Activated T-helper 1 cell treated with anti-CD3 and anti-CD28 coated beads, Interleukin-12 subunit alpha, Interleukin-12 subunit beta, Interleukin-2, Interleukin-4 antibody, amounts not matched to agents 30 ng/mL and 10 ng/mL and 1 ng/mL, durations not matched to agents 14 hours and 24 hours and 36 hours (primary cell): ENCODE data around the gene CD44. TPM values are rescaled to one million over a fixed set of nuclear protein-coding genes. Genes with fewer than 3 reads are reported as not detected.

Experiments
- DNase-seq: peaks from one replicate; pipeline ENCODE4 v3.0.0; 2021; ENCODE audit warnings: low spot score
- H3K27ac Mint-ChIP-seq: one replicate; pipeline ENCODE4 v1.8.0; 2021; ENCODE audit warnings: mild to moderate bottlenecking, mixed read lengths
- H3K27me3 Mint-ChIP-seq: one replicate; pipeline ENCODE4 v1.8.0; 2022; ENCODE audit warnings: mild to moderate bottlenecking, moderate library complexity, mixed read lengths; ENCODE audit not compliant: insufficient read depth
- H3K36me3 Mint-ChIP-seq: one replicate; pipeline ENCODE4 v1.8.0; 2021; ENCODE audit warnings: low read depth, mixed read lengths
- H3K4me1 Mint-ChIP-seq: one replicate; pipeline ENCODE4 v1.8.0; 2021; ENCODE audit warnings: low read depth, mixed read lengths
- H3K4me3 Mint-ChIP-seq: one replicate; pipeline ENCODE4 v1.8.0; 2021; ENCODE audit warnings: mild to moderate bottlenecking, moderate library complexity, mixed read lengths
- H3K9me3 Mint-ChIP-seq: one replicate; pipeline ENCODE4 v1.8.0; 2021; ENCODE audit warnings: mixed read lengths
- intact Hi-C: fragments of 100-400 bp; cut with micrococcal nuclease; formaldehyde crosslinking; loops from one replicate; pipeline ENCODE4 v1.15.1; 2024
- total RNA-seq: library from RNA; stranded (reverse); gene quantifications from 2 replicates; pipeline ENCODE4 v1.2.3, GENCODE V29; 2022

CD44 gene
- total RNA-seq, 1 donor from 2014 or later = 547 TPM

DNA sequence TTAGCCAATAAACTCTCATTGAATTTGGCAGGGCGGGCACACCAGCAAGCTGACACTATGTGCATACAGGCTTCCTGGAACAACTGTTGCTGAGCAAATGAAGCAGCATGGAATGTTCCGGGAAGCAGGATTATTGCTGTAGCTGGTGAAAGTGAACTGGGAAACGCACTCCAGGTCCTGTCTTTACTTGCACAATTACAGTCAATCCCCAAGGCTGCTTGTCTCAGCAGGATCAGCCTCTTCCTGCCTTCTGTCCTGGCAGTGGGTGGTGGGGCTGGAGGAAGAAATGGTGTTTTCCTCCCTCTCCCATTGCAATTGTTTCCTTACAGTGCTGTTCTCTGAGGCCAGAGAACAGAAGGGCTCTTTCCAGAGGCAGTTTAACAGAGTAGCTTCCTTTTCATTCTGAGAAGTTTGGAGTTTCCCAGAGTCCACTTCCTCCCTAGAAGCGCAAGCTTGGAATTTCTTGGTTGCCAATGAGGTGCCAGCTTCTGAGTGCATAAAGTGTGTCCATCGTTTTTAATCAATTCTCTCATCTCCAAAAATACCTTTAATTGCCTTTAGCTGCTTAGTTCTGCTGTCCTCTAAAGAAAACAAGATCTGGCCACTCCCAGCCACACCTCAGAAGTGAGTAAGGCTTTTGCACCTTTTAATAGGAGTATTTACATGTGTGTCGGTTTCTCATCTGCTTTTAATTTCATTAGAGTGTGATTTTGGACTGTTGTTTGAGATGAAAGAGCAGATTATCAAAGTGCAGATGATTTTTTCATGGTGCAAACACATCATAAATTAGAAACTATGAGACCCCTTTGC, 19.9 kb downstream of the CD44 start:
- H3K4me1 Mint-ChIP-seq = peaks cover 99% of the 10 kb centered on the region
- peak overlapping the region; percentile 21 for H3K4me3 Mint-ChIP-seq
- peaks cover 8% of the 10 kb centered on the region for H3K9me3 Mint-ChIP-seq
- no peak for DNase-seq
- no peaks in the 10 kb centered on the region for H3K27me3 Mint-ChIP-seq
- H3K36me3 Mint-ChIP-seq = peaks cover 83% of the 10 kb centered on the region
- intact Hi-C loops = loop anchor here (1.0 kb wide), 1 partner anchor 8 kb away; no protein-coding TSS in a partner anchor
- H3K27ac Mint-ChIP-seq = peak overlapping the region; percentile 48

DNA sequence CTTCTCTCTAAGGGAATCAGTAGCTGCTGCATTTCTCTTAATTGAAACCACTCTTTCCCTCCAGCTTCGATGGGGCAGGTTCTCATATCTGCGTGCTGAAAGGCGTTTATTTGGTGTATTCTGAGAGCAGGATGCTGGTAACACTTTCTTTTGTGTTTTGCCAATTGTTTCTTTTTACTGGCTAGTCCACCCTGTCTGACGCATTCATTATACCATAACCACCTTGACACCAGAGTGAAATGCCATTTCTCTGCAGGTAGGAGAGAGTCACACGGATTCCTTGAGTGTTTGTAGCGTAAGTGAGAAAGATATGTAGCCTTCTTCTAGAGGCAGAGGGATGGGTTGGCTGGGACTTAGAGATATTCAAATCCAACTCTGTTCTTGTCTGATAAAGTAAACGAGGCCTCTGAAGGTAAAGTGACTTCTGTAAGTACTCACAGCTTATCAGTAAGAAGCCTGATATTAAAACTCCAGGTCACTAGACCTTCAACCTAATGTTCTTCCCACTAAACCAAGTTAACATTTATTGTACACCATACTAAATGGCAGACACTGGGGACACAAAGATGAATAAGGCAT, 21.4 kb downstream of the CD44 start:
- Mint-ChIP-seq H3K4me1 (peaks cover 99% of the 10 kb centered on the region), H3K4me3 (peak overlapping the region; percentile 54), H3K9me3 (no peaks in the 10 kb centered on the region), H3K36me3 (peaks cover 77% of the 10 kb centered on the region), H3K27ac (peak overlapping the region; percentile 83), H3K27me3 (no peaks in the 10 kb centered on the region)
- intact Hi-C loops = no loop called here
- no peak for DNase-seq

DNA sequence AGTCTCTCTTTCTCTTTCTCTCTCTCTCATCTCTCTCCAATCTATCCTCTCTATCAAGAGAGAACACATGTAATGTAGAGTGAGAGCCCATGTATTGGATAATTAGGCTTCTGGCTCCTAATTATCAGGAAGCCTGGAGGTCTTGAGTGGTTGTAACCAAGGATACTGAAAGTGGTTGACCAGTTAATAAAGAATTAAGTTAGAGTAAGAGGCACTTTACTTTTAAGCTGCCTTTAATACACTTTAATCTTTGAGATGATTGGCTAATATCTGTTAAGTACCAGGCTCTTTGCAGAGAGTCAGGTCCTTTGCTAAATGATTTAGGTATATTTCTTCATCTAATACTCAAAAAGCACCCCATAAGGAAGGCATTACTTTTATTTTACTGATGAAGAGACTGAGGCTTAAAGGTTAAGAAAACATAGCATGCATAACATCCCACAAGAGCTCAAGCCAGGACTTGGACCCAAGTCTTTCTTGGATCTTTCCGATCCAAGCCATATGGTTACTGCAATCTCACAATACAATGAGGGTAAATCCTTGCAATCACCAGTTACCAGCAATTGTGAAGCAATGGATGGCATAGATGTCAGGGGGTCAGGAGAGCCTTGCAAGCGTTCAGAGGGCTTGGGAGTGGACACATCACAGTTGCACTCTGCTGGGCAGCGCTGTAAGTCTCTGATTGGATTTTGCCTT, 22.1 kb downstream of the CD44 start:
- no peak for DNase-seq
- H3K4me3 Mint-ChIP-seq = no peak overlapping the region
- peaks cover 71% of the 10 kb centered on the region for H3K36me3 Mint-ChIP-seq
- H3K27me3 Mint-ChIP-seq = no peaks in the 10 kb centered on the region
- peak overlapping the region; percentile 83 for H3K27ac Mint-ChIP-seq
- intact Hi-C loops = no loop called here
- H3K9me3 Mint-ChIP-seq = no peaks in the 10 kb centered on the region
- peaks cover 99% of the 10 kb centered on the region for H3K4me1 Mint-ChIP-seq

DNA sequence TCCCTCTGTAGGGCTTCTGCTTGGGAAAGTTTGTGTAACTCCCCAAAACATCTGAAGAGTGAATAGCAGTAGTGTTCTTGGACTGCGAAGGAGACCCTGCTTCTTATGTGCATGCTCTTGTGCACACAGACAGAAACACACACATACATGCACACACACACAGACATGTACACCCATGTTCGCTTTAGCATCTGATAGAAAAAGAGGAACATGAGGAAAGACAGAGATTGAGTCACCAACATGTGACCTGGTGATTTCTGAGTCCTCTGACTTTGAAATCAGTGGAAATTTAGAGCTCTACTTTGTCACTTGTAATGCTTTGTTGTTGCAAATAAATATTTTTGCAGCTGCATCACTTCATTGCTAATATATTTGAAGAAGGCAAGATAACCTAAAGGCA, 23.8 kb downstream of the CD44 start:
- no peaks in the 10 kb centered on the region for H3K9me3 Mint-ChIP-seq
- no peak for DNase-seq
- H3K36me3 Mint-ChIP-seq = peaks cover 65% of the 10 kb centered on the region
- intact Hi-C loops = loop anchor here (1.0 kb wide), 1 partner anchor 9 kb away; no protein-coding TSS in a partner anchor
- peak overlapping the region; percentile 5 for H3K4me3 Mint-ChIP-seq
- peak overlapping the region; percentile 48 for H3K27ac Mint-ChIP-seq
- no peaks in the 10 kb centered on the region for H3K27me3 Mint-ChIP-seq
- peaks cover 100% of the 10 kb centered on the region for H3K4me1 Mint-ChIP-seq

DNA sequence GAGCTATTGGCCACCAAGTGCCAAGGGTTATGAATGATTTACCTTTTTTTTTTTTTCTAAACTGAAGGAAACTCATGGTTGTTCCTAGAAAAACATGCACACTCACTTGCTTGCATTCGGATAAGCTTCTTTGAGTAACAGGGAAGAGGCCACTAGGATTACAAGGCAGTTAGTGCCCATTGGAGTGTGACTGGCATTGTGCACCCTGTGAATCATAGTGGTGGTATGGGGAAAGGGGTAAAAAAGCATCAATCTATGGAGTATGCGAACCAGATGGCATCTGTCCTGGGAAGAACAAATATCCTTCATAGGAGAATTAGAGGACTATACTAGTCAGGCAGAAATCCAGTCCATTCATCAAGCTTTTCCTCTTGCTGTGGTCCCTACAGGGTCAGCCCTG, 24.2 kb downstream of the CD44 start:
- no peaks in the 10 kb centered on the region for H3K27me3 Mint-ChIP-seq
- H3K9me3 Mint-ChIP-seq = no peaks in the 10 kb centered on the region
- intact Hi-C loops = loop anchor here (1.0 kb wide), 1 partner anchor 10 kb away; no protein-coding TSS in a partner anchor
- H3K4me3 Mint-ChIP-seq = peak overlapping the region; percentile 63
- peaks cover 64% of the 10 kb centered on the region for H3K36me3 Mint-ChIP-seq
- H3K4me1 Mint-ChIP-seq = peaks cover 100% of the 10 kb centered on the region
- no peak for DNase-seq
- no peak overlapping the region for H3K27ac Mint-ChIP-seq

DNA sequence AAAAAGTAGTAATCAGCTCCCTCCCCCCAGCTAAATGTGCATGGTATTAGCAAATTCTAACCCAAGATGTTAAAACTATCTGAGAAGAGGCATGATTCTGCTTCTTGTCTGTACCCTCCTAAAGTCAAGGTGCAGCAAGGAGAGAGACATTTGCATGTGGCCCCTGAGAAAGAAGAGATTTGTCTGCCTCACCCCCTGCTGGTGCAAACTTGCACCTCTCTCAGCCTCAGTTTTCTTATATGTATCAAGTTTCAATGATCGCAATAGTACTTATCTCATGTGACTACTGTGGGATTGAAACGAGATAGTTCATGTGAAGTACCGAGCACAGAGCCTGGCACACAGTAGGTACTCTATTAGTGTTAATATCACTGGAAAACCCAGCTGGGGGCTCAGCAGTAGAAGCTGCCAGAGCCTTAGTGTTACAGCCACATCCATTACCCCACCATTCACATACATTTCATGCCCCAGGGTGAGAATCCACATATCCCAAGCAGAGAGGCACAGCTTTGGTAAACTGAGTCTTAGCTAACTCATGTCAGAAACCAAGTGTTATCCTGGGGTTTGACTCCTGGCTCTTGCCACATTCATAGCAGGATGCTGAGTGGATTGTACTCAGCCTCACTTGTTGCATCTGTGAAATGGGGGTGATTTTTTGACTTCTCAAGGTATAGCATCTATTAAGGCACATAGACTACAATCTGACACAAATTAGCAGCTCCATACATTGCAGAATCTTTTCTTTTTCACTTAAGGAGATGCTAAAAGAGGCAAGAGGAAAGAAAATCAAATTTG, 24.9 kb downstream of the CD44 start:
- peaks cover 68% of the 10 kb centered on the region for H3K36me3 Mint-ChIP-seq
- H3K27me3 Mint-ChIP-seq = no peaks in the 10 kb centered on the region
- peak; percentile 37 for DNase-seq
- H3K27ac Mint-ChIP-seq = peak overlapping the region; percentile 97
- peak overlapping the region; percentile 63 for H3K4me3 Mint-ChIP-seq
- intact Hi-C loops = loop anchor here (1.0 kb wide), 1 partner anchor 11 kb away; no protein-coding TSS in a partner anchor
- H3K9me3 Mint-ChIP-seq = no peaks in the 10 kb centered on the region
- peaks cover 100% of the 10 kb centered on the region for H3K4me1 Mint-ChIP-seq

DNA sequence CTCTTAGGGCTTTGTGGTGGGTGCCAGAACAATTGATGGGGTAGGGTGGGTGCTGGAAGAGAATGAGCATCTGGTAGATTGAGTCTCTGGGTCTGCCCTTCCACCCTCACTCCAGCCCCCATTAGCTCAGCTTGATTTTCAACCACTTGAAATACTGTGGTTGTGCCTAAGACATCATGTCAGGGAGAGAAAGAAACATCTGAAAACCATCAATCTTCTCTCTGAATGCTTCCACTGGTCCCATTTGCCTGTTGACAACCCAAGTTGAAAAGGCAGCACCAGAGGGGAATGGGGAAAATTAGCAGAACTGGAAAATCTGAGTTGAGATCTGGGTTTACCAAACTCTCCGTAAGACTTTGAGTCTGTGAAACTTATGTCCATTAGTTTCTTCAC, 26.1 kb downstream of the CD44 start:
- H3K27me3 Mint-ChIP-seq = no peaks in the 10 kb centered on the region
- H3K9me3 Mint-ChIP-seq = no peaks in the 10 kb centered on the region
- H3K4me1 Mint-ChIP-seq = peaks cover 100% of the 10 kb centered on the region
- peaks cover 69% of the 10 kb centered on the region for H3K36me3 Mint-ChIP-seq
- intact Hi-C loops = loop anchor here (1.0 kb wide), 5 partner anchors 39 to 167 kb away; no protein-coding TSS in a partner anchor
- H3K27ac Mint-ChIP-seq = peak overlapping the region; percentile 97
- H3K4me3 Mint-ChIP-seq = peak overlapping the region; percentile 63
- DNase-seq = no peak

DNA sequence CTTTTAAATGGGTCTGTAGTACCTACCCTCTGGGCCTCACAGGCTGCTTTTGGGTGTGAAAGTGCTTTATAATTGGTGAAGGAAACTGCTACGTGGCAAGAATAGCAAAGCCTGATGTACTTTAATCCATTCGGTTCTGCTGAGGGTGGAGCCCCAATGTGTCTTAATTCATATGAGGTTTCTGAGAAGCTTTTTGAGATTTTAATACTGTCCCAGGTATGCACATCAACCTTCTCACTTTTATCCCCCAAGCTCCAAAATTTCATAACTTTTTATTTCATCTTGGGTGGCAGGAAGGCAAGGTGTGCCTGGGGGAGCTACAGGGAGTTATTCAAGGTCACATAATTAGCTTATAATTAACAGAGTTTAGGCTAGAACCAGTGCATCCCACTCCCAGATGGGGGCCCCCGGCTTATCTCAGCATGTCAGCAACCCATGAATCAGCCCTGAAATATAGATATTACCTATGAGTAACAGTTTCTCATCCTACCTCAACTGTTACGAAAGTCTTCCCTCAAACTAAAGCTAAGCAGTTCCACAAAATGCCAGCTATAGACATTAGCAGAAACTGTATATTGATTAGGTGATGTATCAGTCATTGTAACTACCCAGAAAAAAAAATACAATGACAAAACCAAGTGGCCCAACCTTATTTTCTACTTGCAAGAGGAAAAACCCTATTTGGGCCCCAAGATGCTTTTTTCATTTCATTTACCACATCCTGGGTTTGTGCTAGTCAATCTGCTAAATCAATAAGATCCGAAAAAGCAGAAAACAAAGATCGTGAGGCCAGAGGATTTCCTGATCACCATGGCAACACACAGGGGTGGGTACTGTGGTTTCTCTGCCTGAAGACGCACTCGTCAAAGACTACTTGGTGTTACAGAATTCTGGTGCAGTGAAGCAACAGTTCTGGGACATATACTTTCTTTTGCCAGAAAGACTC, 26.7 kb downstream of the CD44 start:
- Mint-ChIP-seq H3K27me3 (no peaks in the 10 kb centered on the region), H3K27ac (peak overlapping the region; percentile 97), H3K4me1 (peaks cover 100% of the 10 kb centered on the region), H3K9me3 (no peaks in the 10 kb centered on the region), H3K36me3 (peaks cover 66% of the 10 kb centered on the region), H3K4me3 (peak overlapping the region; percentile 63)
- DNase-seq = peak; percentile 92
- intact Hi-C loops = loop anchor here (1.0 kb wide), 12 partner anchors 12 to 515 kb away; partner anchors contain the start of genes APIP and PDHX

DNA sequence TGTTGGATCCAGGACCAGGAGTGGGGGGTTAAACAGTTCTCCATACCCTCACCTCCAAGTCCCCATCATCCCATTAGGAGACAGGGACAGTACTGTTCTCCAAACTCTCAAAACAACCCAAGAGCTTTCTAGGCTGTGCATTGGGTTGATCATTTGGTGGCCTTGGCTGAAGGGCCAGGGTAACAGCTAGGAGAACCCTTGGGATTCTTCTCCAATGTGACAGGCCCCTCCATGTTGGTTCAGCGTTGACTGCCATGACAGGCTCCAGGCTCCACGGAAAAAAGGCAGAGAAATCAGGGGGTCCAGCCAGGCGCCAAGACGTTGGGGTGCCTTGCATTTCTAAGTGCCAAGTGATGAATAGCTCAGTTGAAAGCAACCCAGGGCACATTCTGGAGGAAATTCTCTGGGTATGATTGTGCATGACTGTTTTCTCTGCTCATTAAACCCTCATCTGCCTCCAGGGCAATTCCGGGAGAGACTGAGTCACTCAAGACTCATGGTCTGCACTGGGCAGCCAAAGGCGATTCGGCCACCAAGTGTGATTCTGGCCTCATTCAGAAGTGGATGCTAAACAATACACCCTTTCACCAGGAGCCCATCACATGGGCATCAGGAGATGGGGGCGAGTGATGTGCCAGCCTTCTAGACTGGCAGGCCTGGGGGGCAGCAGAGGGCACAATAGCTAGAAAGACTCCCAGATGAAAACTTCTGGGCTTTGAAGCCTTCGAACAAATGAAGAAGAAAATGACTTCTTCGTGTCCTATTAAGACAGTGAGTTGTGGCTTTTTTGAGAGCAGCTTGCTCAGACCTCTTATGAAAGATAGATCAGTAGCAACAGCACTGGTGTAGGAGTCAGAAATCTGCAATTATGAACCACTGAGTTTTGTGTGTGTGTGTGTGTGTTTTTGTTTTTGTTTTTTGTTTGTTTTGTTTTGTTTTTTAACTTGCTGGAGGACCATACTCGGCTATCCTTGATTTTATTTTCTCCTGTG, 27.7 kb downstream of the CD44 start:
- intact Hi-C loops = loop anchor here (1.0 kb wide), 7 partner anchors 11 to 516 kb away; partner anchors contain the start of genes APIP and PDHX
- peak overlapping the region; percentile 63 for H3K4me3 Mint-ChIP-seq
- H3K27ac Mint-ChIP-seq = peak overlapping the region; percentile 97
- H3K27me3 Mint-ChIP-seq = no peaks in the 10 kb centered on the region
- H3K9me3 Mint-ChIP-seq = no peaks in the 10 kb centered on the region
- H3K36me3 Mint-ChIP-seq = peaks cover 67% of the 10 kb centered on the region
- H3K4me1 Mint-ChIP-seq = peaks cover 100% of the 10 kb centered on the region
- DNase-seq = peak; percentile 35

DNA sequence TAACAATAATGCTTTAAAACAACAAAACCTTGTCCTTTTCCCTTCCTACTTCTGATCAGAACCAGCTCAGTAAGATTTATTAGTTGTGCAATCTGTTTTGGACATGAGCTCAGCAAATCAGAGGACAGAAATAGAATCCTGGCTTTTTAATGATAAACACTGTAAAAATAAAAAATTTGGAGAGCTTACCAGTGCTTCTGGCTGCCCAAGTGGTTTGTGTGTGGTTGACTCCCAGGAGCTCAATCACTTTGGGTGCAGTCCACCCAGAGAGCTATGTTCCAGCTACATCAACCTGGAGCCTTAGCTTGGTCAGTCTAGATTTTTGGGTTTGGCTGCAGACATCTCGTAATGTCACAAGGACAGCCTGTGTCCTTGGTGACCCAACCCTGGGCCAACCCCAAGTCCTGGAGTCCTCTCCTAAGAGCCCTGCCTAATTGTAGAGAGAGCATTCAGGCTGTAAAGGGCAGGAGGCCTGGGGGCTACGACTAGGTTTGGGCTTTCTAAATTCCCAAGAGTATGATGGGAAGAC, 28.5 kb downstream of the CD44 start:
- no peaks in the 10 kb centered on the region for H3K9me3 Mint-ChIP-seq
- H3K27me3 Mint-ChIP-seq = no peaks in the 10 kb centered on the region
- peaks cover 100% of the 10 kb centered on the region for H3K4me1 Mint-ChIP-seq
- H3K36me3 Mint-ChIP-seq = peaks cover 67% of the 10 kb centered on the region
- intact Hi-C loops = no loop called here
- no peak for DNase-seq
- H3K27ac Mint-ChIP-seq = peak overlapping the region; percentile 97
- peak overlapping the region; percentile 63 for H3K4me3 Mint-ChIP-seq
